ENCODE results near the gene BDNF. TPM values are rescaled to one million over a fixed set of nuclear protein-coding genes. Genes with fewer than 3 reads are reported as not detected.

The BDNF gene
- total RNA-seq, 2 donors from 2014 or later, result 0.33 TPM; not detected in 1

- Mint-ChIP-seq H3K27ac (no peak overlapping the region), H3K4me3 (no peak overlapping the region), H3K27me3 (ENCODE audit: insufficient read depth) (peaks cover 33% of the 10 kb centered on the region), H3K4me1 (no peaks in the 10 kb centered on the region), H3K9me3 (no peaks in the 10 kb centered on the region), H3K36me3 (ENCODE audit: low read depth) (peaks cover 4% of the 10 kb centered on the region)
- no peak overlapping the region for H3K9ac ChIP-seq (ENCODE audit: extremely low read depth, low read length, poor library complexity, severe bottlenecking)
- H3K27ac ChIP-seq (ENCODE audit: low read depth, low read length), result no peak overlapping the region
- no peak overlapping the region for H3K4me3 ChIP-seq (ENCODE audit: low read length)
- no peaks in the 10 kb centered on the region for H3K36me3 ChIP-seq (ENCODE audit: control insufficient read depth, insufficient read depth, low read length)
- H3K27me3 ChIP-seq (ENCODE audit: control insufficient read depth, insufficient read depth, low read length, poor library complexity, severe bottlenecking), result no peaks in the 10 kb centered on the region
- H3K9me3 ChIP-seq (ENCODE audit: control insufficient read depth, low read length), result no peaks in the 10 kb centered on the region
- no peak for DNase-seq
- WGBS, 2 experiments (ENCODE audit: insufficient coverage in 1 of 2, insufficient read length in 1 of 2), result 87 to 92% methylated on average over 3 of the region's 3 CpGs
- TF ChIP-seq, protein P1, sequence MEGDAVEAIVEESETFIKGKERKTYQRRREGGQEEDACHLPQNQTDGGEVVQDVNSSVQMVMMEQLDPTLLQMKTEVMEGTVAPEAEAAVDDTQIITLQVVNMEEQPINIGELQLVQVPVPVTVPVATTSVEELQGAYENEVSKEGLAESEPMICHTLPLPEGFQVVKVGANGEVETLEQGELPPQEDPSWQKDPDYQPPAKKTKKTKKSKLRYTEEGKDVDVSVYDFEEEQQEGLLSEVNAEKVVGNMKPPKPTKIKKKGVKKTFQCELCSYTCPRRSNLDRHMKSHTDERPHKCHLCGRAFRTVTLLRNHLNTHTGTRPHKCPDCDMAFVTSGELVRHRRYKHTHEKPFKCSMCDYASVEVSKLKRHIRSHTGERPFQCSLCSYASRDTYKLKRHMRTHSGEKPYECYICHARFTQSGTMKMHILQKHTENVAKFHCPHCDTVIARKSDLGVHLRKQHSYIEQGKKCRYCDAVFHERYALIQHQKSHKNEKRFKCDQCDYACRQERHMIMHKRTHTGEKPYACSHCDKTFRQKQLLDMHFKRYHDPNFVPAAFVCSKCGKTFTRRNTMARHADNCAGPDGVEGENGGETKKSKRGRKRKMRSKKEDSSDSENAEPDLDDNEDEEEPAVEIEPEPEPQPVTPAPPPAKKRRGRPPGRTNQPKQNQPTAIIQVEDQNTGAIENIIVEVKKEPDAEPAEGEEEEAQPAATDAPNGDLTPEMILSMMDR (conservative IDR thresholded peaks at IDR 0.05), result no peak
- no peaks in the 10 kb centered on the region for H3K4me1 ChIP-seq (ENCODE audit: control insufficient read depth, insufficient read depth, low read length)
Measured at GRCh38 chr11:27611947-27612455, 88.3 kb downstream of the BDNF start.

GRCh38 chr11:27611390-27611789, 88.9 kb downstream of the BDNF start:
- Mint-ChIP-seq H3K4me3 (no peak overlapping the region), H3K4me1 (no peaks in the 10 kb centered on the region), H3K27me3 (ENCODE audit: insufficient read depth) (peaks cover 39% of the 10 kb centered on the region), H3K36me3 (ENCODE audit: low read depth) (peaks cover 2% of the 10 kb centered on the region), H3K27ac (no peak overlapping the region), H3K9me3 (no peaks in the 10 kb centered on the region)
- DNase-seq, result no peak
- WGBS, 2 experiments (ENCODE audit: insufficient coverage in 1 of 2, insufficient read length in 1 of 2), result 91 to 100% methylated on average over 1 of the region's 1 CpG
- Histone ChIP-seq H3K4me3 (ENCODE audit: low read length) (no peak overlapping the region), H3K9ac (ENCODE audit: extremely low read depth, low read length, poor library complexity, severe bottlenecking) (no peak overlapping the region), H3K36me3 (ENCODE audit: control insufficient read depth, insufficient read depth, low read length) (no peaks in the 10 kb centered on the region), H3K9me3 (ENCODE audit: control insufficient read depth, low read length) (no peaks in the 10 kb centered on the region), H3K27ac (ENCODE audit: low read depth, low read length) (no peak overlapping the region), H3K4me1 (ENCODE audit: control insufficient read depth, insufficient read depth, low read length) (no peaks in the 10 kb centered on the region), H3K27me3 (ENCODE audit: control insufficient read depth, insufficient read depth, low read length, poor library complexity, severe bottlenecking) (no peaks in the 10 kb centered on the region)
- TF ChIP-seq, protein P1 (conservative IDR thresholded peaks at IDR 0.05), result no peak

DNA sequence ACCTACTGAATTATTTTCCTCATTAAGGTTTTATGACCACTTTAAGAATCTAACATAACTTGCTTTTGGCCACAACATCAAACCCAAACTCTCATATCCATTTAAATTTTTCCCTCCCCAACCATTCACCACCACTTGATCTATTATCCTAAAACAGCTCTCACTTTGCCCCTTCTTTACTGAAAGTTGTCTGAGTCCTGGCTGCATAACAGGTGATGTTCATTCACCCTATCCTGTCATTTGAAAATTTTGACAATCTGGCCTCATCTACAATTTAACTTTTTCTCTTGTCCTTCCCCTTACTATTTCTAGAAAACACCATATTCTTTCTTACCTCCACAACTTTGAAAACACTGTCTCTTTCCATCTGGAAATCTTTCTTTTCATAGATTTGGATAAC, 89.3 kb downstream of the BDNF start:
- no peak for DNase-seq
- no peaks in the 10 kb centered on the region for H3K36me3 ChIP-seq (ENCODE audit: control insufficient read depth, insufficient read depth, low read length)
- no peaks in the 10 kb centered on the region for H3K27me3 ChIP-seq (ENCODE audit: control insufficient read depth, insufficient read depth, low read length, poor library complexity, severe bottlenecking)
- H3K4me3 Mint-ChIP-seq, result no peak overlapping the region
- H3K9me3 ChIP-seq (ENCODE audit: control insufficient read depth, low read length), result no peaks in the 10 kb centered on the region
- no peak overlapping the region for H3K4me3 ChIP-seq (ENCODE audit: low read length)
- TF ChIP-seq, protein P1 (conservative IDR thresholded peaks at IDR 0.05), result no peak
- no peak overlapping the region for H3K27ac ChIP-seq (ENCODE audit: low read depth, low read length)
- H3K4me1 Mint-ChIP-seq, result no peaks in the 10 kb centered on the region
- no peak overlapping the region for H3K9ac ChIP-seq (ENCODE audit: extremely low read depth, low read length, poor library complexity, severe bottlenecking)
- no peaks in the 10 kb centered on the region for H3K9me3 Mint-ChIP-seq
- H3K36me3 Mint-ChIP-seq (ENCODE audit: low read depth), result no peaks in the 10 kb centered on the region
- peaks cover 39% of the 10 kb centered on the region for H3K27me3 Mint-ChIP-seq (ENCODE audit: insufficient read depth)
- H3K27ac Mint-ChIP-seq, result no peak overlapping the region
- no peaks in the 10 kb centered on the region for H3K4me1 ChIP-seq (ENCODE audit: control insufficient read depth, insufficient read depth, low read length)
